Right kidney (tissue), 1 donor: ENCODE data around the gene TMEM179.

ENCODE experiments used
- DNase-seq: peaks from one replicate; pipeline ENCODE4 v3.0.0-alpha.2; 2016

TMEM179 gene

DNA sequence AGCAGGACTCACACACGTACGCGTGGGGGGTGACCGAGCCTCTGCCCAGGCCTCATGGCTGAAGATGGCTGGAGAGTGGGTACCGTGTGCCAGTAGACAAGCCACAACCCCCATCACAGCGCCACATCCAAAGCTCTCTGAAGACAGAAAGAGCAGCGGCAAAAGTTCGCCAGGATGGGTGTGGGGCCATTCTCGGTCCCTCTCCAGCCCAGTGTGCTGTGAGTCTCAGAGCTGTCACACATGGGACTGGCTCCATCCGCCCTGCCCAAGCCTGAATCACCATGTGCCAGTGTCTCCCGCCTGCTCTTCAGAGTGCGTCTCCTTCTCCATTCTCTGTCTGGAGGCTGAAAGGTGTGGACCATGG lies 5.7 kb downstream of the TMEM179 start:
- DNase-seq, result no peak

DNA sequence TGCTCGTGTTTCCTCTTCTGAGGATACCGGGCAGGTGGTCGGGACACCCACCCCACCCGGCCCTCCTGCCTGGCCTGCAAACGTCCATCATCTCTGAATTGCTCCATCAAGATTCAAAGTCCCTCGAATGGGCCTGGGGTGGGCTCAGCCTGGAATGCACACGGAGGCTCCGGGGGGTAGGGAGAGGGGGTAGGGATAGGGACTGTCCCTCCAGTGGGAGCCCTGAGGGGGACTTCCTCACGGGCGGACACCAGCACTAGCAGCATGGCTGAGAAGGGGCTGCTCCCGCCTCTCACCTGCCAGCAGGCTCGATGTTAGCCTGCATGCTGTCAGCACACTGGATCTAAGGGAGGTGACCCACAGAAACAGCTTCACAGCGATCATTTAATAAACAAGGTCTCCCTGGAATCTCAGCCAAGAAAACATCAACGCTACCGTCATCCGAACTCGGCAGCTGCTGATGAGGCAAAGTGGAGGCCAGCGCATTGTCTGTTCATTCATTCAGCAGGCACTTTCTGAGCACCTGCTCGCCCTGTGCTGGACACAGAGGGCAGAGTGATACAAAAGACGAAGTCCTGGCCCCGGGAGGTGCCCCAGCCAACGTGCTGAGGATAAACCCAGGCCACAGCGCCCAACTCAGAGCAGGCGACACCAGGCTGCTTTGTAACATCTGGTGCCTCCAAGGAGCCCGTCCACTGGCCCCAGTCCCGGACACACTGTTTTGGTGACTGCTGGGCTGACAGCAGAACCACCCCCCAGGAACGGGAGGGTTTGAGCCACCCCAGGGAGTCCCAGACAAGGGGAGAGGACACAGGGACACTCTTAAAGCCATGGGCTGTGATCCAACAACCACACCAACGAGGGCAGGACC lies 6.3 kb downstream of the TMEM179 start:
- no peak for DNase-seq

DNA sequence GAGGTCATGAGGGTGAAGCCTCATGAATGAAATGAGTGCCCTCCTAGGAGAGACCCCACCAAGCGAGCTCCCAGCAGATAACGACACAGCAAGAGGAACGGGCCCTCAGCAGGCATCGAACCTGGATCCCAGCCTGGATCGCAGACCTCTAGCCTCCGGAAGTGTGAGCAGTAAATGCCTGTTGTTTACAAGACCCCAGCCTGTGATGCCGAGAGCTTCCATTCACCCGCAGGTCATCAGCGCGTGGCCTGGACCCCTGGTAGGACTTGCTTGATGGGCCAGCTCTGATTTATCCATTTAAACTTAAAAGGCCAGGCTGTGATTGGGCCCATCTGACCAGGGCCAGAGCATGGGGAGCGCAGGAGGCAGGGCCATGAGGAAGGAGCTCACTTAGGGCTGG lies 7.0 kb downstream of the TMEM179 start:
- no peak for DNase-seq

DNA sequence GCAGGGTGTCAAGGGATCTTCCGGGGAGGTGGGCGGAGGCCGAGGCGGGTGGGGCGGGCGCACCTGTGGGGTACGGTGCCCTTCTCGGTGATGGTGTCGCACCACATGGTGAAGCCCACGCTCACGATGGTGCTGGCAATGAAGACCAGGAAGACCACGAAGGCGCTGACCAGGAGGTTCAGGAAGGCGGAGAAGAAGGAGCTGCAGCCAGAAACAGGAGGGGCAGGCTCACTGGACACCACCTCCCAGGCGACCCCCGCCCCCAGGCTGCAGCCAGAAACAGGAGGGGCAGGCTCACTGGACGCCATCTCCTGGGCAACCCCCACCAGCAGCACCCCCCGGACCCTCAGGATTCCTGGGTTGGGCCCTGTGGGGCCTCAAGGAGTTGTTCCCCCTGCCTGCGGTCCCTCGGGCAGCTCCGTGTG lies 7.6 kb downstream of the TMEM179 start:
- DNase-seq, result no peak

DNA sequence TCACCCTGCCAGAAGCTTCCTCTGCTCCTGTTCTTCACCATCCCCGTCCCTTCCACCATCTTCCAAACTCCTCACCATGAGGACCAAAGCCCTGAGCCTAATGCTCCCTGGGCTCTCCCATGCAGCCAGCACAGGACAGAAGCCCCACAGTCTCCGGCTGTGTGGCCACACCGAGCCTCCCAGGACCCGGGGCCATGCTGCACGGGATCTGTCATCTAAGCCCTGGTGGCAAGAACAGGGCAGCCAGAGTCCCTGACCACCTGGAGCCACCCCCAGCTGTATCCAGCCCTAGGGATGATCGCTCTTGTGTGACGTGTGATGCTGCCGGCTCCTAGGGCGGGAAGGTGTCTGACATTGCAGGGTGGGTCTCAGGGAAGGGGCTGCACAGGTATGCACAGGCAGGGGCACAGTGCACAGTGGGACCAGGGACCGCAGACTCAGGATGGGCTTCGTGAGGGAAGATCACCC lies 8.1 kb downstream of the TMEM179 start:
- DNase-seq, result no peak

DNA sequence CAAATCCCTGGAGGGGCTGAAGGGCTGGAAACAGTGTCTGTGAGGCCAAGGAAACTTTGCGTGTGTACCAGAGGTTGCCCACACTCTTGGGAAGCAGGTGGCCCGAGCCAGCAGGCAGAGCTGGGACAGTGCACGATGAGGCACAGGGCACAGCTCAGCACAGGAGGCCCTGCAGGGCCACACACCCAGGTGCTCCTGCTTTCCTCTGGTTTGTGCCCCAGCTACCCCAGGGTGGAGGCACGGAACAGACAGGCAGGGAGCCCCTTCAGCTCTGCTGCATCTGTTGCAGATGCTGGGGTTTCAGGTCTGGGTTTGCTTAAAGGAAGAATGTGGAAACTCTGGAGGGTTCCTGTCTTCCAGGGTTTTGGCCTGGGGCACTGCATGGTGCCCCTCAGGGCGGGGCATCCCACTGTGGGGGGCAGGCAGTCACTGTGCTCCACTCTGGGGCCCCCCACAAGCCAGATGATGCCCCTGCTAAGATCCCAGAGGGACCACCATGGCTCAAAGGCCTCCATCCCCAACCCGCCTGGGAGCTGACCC lies 8.6 kb downstream of the TMEM179 start:
- no peak for DNase-seq

DNA sequence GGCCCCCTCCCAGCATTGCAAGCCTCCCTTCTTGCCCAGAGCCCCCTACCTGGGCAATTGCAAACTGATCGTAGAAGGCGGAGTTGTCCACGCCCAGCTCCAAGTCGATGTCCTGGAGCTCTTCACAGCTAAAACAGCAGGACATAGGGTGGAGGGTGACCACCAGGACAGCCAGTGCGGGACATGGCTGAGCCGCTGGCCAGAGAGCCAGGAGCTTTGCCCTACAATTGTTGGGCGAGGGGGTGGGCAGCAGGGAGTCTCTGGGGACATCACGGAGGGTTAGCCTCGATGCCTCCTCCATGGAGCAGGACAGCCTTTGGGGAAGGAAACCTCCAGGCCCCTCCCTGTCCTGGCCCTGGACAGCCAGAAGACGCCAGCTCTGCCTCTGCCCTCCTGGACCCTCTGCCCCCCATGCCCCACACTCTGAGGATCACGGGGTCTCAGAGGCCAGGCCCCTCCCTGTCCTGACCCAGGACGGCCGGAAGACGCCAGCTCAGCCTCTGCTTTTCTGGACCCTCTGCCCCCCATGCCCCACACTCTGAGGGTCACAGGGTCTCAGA lies 9.4 kb downstream of the TMEM179 start:
- DNase-seq, result no peak

DNA sequence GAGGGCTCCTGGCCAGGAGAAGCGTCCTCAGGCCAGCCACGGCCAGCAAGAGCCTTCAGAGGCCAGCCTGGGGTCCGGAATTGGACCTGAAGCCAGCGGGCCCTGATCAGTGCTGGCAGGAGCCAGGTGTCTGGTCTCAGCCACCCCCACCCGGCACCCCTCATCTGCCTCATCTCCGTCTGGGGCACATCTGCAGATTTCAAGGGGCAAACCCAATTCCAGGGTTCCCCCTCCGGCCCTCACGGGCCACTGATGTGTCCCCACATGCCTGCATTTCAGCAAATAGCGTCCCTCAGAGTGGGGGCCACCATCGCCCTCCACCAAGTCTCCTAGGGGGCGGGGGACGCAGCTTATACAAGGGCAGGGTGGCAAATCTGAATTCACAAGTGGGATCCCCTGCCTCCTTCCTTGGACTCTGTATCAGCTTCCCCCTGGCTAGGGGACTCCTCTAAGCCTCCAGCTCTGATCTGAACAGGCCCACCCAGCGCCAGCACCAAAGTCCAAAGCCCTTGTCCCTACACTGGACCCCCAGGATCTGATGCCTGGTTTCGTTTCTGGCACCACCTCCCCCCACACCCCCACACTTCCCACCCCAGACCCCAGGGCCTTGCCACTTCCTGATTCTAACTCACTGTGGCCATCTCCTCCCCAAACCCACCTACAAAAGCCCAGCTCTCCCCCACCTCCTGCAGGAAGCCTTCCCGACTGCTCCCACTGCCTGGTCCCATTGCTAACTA lies 10.1 kb downstream of the TMEM179 start:
- no peak for DNase-seq

DNA sequence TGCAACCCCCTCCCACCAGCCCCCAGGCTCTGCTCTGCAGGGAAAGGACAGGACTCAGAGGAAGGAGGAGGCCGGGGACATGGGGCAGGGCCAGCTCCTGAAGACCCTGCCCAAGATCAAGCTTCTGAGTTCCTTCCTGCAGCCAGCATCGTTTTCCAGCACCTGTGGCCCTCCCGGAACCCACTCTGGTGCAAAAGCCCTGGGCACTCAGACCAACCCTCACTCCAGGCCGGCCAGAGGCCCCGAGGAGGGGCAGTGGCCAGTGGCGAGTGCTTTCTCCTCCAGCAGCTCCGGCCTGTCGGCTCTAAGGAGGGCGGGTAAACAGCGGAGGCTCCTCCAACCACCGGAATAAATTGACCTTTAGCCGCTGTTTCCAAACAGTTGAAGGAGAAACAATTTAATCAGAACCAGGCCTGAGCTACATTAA lies 10.8 kb downstream of the TMEM179 start:
- DNase-seq, result no peak

DNA sequence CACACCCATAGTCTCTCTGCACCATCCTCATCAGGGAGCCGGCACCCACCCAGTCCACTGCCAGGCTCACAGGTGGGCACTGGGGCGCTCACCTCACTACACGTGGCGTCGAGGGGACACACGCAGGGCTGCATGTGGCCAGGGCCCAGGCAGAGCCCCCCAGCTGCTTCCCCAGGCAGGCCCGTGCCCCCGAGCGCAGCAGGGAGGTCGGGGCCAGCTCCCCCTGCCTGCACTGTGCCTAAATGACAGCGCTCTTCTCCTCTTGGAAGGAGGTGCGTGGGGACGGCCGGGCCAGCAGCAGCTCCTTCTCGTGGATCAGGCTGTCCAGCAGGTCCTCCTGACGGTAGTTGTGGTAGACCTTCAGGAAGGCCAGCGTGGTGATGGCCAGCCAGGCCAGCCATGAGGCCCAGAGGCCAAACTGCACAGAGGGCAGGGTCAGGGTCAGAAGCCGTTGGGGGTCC lies 11.3 kb downstream of the TMEM179 start:
- no peak for DNase-seq

DNA sequence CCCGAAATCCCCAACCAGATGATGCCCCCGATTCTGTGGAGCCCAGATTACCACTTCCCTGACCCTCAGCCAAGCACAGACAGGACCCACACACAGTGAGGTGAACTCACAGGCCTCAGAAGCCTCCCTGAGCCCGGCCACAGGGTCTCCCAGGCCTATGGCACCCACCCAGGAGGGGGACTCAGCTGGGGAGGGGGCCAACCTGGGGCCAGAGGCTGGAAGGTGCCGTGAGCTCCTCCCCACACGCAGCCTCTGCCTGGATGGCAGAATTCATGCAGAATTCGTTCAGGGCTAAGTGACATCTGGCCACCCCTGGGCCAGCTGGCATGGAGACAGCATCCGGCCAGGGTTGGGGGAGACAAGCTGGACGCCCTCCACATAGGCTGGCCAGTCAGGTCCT lies 11.8 kb downstream of the TMEM179 start:
- no peak for DNase-seq

DNA sequence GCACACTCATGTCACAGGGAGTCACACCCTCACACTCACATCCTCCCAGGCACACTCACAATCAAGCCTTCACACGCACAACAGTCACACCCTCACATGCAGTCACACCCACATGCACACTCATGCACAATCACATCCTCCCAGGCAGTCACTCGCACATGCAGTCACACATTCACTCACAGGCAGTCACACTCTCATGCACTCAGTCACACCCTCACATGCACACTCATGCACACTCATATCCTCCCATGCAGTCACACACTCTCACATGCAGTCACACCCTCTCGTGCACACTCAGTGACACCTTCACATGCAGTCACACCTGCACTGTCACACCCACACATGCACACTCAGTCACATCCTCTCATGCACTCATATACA lies 12.3 kb downstream of the TMEM179 start:
- no peak for DNase-seq

DNA sequence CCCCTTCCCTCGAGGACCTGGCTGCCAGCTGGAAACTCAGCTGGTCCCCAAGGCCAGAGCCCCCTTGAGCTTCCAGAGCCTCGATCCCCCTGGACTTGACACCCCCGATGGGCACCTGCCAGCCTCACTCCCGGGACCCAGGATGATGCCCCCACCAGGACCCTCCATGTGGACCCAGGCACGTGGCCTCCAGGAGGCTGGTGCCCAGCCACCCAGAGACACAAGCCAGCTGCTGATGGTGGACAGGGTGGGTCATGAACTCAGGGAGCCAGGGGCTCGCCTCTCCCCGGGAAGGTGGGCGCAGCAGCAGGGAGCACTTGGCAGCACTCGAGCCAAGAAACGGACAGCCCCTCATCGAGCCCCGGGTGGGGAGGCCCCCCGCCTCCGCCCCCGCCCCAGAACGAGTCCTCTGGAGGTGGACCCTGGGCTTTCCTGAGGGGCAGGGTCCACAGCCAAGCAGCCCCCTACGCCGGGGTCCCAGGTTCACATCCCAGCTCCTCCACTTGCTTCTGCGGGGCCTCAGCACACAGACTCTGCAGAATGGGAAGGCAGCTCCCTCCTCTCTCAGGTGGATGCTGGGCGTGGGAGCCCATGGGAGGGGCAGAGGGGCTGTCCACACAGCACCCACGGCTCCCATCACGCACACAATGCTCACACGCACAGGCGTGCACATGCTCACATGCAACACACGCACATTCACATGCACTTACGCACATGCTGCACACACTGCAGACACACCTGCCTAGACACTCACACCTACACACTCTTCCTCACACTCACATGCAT lies 12.9 kb downstream of the TMEM179 start:
- no peak for DNase-seq

DNA sequence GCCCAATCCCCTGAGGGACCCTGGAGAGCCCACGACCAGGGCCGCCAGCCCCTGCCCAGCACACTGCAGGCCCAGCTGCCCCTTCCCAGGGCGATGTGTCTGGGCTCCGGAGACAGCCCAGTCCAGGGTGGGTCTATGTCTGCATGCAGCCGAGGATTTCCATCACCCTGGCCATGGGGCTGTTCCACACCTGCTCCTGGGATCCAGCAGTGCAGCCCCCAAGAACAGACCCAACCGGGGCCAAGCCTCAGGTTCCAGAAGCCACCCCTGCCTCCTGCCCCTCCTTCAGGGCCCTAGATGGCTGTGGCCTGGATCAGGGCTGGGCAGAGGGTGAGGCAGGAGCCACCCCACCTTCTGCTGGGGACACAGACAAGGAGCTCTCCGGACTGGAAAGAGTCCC lies 13.5 kb downstream of the TMEM179 start:
- no peak for DNase-seq

DNA sequence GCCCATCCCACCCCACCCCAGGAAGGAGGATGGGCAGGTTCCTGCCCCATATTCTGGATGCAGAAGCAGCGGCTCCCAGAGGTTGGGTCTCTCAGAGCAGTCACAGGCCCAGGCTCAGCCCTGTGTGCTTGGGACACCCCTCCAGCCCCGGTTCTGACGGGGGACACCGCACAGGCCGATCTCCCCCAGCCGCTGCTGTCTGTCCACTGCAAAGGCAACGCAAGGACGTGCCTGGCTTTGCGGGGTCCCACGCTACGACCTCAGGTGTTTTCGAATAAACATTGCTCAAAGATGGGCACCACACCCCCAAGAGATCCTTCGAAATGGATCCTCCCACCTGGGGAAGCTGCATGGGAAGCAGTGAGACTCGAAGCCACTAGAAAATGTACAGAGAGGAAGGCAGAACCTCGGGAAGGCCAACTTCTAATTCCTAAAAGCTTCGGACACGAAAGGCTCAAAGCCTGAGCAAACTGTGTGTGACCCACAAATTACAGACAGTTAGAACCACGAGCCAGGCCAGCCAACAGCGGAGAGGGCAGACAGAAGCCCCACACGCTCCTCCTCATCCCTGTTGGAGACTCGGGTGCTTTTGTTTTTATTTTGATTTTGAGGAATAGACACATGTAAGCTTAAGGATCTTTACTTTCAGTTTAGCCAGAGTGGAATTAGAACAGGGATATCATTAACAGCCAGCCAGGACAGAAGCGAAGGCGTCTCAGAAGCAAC lies 14.2 kb downstream of the TMEM179 start:
- no peak for DNase-seq

DNA sequence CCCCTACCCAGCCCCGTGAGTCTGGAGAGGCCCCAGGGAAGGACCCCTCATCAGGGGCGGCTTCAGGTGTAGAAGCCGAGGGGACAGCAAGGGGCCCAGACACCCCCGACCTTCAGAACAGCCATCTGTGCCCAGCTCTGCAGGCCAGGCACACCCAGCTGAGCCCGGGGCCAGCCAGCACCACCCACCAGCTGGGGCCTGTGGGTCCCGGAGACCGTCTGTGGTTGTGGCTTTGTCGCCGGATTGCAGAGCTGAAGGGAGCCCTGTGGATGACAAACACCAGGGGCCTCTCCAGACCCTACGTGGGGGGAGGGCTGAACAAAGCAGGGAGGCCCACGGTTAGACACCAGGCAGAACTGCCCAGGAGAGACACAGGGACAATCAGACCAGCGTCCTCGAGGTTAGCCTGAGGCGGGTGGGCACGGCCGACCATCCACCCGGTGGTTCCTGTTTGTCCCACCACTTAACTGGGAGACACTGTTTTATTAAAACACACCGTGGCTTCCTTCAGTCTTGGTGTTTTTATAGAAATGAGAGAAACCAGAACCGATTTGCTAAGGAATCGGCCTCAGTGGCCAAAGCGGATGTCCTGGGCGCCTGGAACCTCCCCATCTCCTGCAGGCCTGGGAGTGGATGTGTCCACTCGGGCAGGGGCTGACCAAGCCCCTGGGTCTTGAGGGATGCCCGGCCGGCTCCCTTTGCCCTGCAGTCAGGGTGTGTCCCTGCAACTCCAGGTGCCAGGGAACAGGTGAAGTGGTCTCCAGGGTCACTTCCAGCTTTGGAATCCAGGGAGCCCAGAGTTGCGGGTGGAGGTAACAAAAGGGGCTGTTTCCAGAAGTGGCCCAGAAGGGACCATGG lies 15.0 kb downstream of the TMEM179 start:
- DNase-seq, result no peak

DNA sequence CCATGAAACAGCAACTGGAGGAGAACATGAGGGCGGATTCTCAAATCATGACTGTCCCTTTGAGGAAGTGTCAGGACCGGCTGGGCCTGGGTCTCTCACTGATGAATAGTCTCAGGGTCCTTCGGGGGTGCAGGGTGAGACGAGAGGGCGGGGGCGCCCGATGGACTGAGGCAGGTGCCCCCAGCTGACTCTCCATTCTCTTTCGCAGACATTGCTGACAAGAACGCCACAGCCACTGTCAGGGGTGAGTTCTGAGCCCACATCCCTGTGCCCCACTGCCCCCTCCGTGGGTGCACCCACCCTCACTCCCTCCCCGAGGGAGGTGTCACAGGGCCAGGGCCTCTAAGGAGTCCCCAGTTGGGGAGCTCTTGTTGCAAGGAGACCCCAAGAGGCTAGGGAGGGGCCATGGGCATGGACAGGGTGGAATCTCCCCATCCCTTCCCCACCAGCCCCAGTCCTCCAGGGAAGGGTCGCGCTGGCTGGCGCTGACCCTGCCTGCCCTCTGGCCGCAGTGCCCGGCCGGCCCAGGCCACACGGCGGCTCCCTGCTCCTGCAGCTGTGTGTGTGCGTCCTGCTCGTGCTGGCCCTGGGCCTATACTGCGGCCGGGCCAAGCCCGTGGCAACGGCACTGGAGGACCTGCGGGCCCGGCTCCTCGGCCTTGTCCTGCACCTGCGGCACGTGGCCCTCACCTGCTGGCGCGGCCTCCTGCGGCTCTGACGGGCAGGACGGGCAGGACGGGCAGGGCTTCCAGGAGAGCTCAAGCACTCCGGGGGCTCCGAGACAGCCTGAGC lies 16.3 kb downstream of the TMEM179 start:
- no peak for DNase-seq

DNA sequence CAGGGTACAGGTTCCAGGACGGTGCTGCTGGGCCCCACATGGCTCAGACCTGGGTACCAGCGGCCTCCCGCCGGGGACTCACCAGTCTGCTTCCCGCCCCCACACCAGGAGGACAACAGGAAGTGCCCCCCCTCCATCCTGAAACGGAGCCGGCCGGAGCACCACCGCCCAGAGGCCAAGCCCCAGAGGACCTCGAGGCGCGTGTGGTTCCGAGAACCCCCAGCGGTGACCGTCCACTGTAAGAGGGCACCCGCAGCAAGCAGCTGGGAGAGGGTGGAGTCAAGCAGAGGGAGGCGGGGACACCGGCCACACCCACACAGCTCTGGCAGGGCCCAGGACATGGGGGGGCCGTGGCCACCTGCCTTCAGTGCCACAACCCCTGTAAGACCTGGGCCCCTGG lies 16.9 kb downstream of the TMEM179 start:
- no peak for DNase-seq

DNA sequence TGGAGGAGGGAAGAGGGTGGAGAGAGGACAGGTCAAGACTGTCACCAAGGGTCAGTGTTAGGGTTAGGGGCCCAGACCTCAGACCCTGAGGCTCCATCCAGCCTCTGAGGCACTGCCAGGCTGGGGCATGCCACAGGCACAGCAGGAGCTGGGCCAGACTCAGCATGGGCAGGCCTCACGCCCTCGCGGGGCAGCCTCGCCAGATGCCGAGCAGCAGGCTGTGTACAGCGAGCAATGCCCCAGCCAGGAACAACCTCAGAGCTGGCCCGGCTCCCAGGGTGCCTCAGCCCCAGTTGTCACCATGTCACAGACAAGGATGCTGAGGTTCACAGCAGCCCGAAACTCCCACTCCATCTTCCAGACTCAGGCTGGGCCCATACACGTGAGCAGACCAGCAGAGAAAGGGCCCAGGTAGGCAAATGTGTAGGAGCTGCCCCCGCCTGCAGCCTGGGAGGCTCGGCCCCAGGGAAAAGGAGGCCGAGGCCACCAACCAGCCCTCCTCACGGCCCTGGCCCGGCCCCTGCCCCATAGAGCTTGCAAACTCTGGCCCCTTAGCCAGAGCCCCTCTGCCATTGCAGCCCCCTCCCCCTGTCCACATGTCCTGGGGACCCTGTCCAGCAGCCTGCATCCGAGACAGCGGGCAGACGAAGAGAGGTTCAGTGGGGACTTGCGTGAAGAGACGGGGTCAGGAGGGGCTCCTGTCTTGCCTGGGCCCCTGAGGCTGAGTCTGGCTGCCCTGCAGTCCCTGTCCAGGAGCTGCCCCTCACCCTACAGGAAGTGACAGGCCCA lies 17.5 kb downstream of the TMEM179 start:
- no peak for DNase-seq
